ENCODE data around the gene TCAP.

The TCAP gene

DNA sequence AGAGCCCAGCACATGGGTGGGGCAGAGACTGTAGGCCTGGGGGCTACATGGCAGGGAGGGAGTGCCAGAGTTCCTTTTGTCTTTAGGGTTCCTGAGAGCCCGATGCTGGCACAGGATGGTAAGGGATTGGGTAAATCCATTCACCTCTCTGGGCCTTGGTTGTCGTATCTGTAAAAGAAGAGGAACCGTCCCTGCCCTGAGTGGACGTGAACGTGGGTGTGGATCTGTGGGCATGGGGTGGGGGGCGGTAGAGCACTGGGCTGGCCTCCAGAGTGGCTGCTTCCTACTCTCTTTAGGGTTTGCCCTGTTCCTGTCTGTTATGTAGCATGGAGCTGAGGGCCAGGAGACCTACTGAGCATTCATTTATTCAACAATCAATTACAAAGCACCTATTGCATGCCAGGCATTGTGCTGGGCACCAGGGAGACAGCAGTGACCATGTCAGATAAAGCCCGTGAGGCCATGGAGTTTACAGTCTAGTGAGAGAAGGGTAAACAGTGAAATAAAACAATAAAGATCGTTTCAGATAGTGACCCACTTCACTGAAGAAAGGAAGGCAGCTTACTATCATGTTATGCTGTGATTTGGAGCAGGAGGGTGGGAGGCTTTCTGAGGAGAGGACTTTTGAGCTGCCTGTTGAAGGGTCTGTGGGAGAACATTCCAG is 13.1 kb upstream of the TCAP start:
- DNase-seq = no peak

DNA sequence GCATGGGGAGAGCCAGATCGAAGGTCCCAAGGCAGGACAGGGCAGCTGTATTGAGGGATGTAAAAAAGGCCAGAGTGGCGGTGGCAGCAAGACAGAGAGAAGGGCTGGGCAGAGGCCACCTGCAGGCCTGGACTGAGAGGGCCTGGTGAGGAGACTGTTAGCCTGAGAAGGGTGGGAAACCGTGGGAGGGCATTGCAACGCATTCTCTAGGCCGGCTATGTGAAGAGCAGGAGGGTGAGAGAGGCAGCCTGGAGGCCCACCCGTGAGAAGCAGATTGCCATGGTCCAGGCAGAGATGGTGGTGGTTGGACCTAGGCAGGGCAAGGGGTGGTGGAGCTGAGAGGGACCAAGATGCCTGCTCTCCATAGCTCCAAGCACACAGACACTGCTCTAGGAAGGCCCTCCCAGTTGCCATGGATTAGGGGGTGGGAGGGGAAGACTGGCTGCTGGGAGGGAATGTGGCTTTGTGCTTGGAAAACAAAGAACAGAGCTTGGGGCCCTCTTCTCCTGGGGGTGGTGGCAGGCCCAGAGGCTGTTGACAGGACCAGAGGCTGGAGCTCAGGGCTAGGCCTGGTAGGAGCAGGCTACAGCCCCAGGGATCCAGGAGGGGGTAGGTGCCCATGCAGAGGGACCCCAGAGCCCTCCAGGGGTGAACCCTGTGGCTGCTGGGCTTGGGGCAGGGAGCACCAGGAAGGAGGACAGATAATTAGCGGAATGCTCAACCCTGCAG is 12.4 kb upstream of the TCAP start:
- no peak for DNase-seq

DNA sequence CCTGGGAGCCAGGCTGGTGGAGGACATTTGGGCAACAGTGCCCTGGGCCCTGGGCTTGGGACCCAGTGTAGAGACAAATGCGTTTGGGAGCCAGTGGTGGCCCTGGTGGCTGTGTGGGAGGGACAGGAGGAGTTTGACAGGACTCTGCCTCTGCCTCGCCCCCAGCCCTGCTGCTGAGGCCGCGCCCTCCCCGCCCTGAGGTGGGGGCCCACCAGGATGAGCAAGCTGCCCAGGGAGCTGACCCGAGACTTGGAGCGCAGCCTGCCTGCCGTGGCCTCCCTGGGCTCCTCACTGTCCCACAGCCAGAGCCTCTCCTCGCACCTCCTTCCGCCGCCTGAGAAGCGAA is 11.9 kb upstream of the TCAP start:
- no peak for DNase-seq

DNA sequence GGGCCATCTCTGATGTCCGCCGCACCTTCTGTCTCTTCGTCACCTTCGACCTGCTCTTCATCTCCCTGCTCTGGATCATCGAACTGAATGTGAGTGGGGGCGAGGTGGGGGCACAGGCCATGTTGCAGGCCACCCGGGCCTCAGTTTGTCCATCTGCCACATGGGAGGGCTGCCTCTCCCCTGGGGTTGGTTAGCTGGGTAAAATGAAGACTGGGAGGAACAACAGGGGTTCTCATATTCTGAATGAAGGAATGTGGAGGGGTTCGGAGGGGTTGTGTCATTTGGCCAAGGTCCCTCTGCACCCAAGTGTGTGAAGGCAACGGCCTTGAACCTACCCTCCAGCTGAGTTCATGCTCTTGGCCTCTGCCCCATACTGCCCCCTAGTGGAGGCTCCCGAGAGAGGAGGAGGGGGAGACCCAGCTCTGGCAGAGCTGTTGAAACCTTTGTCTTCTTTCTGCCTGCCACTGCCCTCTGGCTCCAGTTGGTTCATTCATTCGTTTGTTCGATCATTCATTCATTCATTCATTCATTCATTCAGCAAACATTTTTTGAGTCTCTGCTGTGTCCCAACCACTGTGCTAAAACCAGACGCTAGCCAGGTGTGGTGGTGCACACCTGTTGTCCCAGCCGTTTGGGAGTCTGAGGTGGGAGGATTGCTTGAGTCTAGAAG is 11.4 kb upstream of the TCAP start:
- peak; percentile 54 to 77 (median 67) for DNase-seq

DNA sequence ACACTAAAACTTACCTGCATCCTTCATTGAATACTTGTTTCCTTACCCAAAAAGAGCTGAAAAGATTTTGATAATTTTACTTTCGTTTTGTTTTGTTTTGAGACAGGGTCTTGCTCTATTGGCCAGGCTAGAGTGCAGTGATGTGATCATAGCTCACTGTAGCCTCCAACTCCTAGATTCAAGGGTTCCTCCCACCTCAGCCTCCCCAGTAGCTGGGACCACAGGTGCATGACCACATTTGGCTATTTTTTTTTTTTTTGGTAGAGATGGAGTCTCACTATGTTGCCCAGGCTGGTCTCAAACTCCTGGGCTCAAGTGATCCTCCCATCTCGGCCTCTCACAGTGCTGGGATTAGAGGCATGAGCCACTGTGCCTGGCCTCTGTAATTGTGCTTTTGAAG is 10.0 kb upstream of the TCAP start:
- DNase-seq = no peak

DNA sequence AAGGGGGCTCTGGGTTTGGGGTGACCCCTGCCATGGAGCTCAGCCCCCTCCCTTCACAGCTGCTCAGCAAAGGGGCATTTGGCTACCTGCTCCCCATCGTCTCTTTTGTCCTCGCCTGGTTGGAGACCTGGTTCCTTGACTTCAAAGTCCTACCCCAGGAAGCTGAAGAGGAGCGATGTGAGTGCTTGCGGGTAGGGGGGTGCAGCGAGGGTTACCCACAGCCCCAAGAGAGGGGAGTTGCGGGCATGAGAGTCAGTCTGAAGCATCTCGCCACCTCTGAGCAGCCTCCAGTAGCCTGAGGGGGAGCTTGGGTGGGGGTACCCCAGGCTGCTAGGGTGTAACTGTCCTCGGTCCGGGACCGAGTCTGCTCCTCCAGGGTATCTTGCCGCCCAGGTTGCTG is 6.8 kb upstream of the TCAP start:
- DNase-seq = no peak

DNA sequence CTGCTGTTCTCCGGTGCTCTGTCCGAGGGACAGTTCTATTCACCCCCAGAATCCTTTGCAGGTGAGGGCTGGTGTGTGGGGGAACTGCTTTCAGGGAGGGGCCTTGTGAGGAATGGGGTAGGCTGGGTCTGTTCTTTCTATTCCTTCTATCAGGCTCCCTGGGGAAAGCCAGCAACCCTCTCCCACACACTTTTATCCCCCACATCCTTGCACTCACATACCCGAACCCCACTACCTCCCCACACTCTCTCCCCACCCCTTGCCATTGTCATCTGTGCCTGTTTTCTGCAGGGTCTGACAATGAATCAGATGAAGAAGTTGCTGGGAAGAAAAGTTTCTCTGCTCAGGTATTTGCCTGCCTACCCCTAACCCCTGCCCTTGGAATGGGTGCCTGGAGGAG is 6.4 kb upstream of the TCAP start:
- DNase-seq = no peak

DNA sequence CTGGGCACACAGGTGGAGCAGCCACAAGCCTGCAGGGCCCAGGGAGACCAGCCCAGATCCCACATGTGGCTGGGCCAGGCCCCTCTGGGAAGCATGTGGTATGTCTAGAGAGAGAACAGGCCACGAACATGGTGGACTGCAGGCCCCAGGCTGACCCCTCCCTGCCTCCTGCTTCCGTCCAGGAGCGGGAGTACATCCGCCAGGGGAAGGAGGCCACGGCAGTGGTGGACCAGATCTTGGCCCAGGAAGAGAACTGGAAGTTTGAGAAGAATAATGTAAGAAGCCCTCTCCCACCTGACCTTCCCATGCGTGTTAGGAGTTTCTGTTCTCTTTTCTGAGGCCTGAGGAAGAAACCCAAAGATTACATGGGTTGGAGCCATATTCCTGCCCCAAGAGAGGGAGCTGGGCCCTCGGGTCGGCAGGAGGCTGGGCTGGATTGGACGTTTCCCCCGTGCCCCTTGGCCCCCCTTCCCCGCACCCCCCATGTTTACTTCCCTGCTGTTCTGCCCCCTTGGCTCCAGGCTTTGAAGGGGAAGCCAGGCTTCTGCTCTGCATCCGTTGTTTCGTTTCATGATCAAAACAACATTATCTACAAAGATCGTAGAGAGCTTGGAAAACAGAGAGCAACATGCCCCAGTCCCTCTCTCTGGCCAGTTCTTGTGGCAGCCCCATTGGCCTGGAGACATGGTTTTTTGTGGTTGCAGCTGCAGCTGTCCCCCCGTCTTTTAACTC is 5.7 kb upstream of the TCAP start:
- DNase-seq = no peak

DNA sequence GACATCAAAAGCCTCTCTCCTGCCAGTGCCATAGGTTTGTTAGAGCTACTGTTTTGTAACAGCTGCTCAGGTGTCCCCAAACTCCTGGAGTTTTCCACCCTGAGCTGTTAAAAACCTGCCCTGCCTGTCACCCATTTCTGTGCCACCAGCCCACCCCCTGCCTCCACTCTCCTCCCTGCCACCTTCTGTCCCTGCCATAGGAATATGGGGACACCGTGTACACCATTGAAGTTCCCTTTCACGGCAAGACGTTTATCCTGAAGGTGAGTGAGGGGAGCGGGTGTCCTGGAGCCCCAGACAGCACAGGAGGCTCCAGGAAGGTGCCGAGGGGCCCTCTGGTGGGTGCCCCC is 5.2 kb upstream of the TCAP start:
- DNase-seq = no peak

DNA sequence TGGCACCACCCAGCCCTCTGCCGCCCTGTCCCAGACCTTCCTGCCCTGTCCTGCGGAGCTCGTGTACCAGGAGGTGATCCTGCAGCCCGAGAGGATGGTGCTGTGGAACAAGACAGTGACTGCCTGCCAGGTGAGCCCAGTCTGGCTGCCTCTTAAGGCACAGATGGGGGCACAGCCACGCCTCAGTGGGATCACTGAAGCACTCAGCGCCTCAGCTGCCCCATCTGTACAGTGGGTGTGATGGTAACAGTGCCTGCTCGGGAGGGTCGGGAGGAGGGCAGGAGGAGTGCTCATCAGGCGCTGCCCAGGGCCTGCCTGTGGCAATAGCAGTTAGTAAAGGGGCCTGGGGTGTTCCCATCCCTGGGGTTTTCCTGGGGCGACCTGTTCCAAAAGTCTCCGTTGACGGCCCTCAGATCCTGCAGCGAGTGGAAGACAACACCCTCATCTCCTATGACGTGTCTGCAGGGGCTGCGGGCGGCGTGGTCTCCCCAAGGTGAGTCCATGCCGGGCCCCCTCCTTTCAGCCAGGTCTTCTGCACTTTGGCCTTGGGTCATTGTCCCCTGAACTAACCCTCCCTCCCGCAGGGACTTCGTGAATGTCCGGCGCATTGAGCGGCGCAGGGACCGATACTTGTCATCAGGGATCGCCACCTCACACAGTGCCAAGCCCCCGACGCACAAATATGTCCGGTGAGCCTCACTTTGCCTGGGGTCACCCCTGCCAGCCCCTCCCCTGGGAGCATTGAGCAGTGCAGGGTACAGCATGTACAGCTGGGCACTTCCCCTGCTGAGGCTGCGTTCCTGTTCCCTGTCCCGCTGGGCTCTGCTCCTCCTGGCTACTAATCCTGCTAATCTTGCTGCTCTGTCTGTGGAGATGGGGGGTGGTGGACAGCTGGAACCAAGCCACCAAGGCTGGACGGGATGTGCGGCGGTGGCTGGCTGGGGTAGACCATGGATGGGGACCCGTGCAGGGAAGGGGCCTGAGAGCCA is 4.5 kb upstream of the TCAP start:
- no peak for DNase-seq

DNA sequence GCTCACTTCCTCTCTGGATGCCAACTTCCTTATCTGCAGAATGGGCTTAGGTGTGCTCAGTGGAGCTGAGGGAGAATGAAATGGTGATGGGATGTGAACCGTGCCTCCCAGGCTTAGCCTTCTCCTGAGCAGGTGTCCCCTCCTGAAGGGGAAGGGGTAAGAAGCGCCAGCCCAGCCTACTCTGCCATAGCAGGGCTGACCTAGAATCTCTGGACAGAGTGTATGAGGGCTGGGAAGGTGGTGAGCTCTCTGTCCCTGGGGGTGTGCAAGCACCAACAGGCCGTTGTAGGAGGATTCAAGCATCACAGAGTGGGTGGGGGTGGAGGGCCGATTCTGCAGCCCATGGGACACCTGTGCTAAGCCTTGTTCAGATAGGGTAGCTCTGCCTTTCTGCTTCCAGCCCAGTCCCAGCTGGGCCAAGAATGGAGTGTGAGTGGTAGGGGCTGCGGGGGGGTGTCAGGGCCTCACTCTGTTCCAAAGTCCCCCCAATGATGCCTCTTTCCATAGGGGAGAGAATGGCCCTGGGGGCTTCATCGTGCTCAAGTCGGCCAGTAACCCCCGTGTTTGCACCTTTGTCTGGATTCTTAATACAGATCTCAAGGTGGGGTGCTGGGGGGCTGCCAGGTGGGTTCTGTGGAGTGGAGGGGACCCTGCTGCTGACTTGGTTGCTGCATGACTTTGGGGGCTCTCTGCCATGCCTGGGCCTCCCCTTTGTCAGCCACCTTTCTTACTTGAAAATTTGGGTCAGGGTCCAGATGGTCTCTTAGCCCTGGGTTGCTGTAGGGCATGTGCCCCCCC is 3.2 kb upstream of the TCAP start:
- DNase-seq = no peak

DNA sequence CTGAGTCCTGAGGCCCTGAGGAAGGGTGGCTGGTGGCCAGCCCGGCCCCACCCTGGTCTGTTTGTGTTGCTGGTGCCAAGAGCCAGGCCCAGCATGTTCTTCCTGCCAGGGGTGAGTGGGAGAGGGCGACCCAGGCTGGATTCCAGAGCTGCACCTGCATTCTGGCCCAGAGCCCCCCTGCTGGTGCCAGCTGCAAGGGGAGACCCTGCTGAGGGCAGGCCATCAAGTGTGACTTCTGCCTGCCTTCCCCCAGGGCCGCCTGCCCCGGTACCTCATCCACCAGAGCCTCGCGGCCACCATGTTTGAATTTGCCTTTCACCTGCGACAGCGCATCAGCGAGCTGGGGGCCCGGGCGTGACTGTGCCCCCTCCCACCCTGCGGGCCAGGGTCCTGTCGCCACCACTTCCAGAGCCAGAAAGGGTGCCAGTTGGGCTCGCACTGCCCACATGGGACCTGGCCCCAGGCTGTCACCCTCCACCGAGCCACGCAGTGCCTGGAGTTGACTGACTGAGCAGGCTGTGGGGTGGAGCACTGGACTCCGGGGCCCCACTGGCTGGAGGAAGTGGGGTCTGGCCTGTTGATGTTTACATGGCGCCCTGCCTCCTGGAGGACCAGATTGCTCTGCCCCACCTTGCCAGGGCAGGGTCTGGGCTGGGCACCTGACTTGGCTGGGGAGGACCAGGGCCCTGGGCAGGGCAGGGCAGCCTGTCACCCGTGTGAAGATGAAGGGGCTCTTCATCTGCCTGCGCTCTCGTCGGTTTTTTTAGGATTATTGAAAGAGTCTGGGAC is 2.4 kb upstream of the TCAP start:
- DNase-seq = no peak

DNA sequence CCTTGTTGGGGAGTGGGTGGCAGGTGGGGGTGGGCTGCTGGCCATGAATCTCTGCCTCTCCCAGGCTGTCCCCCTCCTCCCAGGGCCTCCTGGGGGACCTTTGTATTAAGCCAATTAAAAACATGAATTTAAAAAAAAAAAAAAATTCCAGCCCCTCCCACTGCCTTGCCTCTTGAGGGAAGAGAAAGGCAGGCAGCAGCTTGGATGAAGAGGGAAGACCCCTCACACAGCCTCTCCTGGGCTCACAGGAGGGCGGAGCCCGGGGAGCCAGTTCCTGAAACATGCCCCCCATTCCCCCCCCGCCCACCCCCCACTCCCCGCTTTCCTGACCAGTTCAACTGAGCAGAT is 1.8 kb upstream of the TCAP start:
- DNase-seq = no peak

DNA sequence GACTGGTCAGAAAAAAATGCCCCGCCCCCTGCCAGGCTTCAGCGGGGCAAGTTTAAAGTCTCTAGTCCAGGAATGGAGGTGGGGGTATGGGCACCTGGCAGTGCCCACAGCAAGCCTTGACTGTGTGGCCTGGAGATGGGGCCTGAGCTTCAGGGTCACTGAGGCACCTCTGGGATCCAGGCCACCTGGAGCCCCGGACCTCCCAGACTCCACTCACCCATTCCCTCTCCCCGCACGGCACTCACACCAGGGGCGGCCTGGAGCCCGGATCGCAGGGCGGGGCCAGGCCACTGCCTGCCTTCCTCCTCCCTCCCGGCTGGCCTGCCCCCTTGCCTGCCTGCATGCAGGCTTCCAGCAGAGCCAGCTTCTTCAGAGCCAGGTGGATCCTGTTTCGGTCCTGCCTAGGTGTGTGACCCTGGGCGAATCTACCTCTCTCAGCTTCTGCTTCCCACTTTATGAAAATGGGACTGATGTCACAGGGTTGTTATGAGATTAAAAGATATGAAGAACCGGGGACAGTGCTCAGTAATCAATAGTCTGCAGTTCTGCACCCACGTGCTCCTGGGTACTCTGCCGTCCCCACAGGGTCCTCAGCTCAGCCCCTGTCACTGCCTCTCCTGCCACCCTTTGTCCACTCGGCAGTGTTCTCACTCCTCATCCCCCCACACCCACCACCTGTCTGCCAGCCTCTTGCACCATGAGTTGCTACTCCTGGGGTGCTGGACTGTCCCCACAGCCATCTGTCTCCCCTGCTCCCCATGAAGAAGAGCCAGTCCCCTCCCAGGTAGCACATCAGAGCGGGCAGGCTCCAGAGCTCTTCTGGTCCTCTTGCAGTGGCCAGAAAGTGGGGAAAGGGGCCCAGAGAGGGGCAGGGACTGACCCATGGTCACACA is 1.2 kb upstream of the TCAP start:
- DNase-seq = no peak

DNA sequence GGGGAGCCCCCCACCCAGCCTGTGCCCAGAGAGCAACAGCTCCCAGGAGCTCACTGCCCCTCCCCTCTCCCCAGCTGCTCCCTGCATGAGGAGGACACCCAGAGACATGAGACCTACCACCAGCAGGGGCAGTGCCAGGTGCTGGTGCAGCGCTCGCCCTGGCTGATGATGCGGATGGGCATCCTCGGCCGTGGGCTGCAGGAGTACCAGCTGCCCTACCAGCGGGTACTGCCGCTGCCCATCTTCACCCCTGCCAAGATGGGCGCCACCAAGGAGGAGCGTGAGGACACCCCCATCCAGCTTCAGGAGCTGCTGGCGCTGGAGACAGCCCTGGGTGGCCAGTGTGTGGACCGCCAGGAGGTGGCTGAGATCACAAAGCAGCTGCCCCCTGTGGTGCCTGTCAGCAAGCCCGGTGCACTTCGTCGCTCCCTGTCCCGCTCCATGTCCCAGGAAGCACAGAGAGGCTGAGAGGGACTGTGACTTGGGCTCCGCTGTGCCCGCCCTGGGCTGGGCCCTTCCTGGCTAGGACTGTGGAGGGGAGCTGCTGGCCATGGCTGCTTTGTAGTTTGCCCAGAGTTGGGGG is 584 bp downstream of the TCAP start:
- peak in 1 of 5 experiments; percentile 27 for DNase-seq

DNA sequence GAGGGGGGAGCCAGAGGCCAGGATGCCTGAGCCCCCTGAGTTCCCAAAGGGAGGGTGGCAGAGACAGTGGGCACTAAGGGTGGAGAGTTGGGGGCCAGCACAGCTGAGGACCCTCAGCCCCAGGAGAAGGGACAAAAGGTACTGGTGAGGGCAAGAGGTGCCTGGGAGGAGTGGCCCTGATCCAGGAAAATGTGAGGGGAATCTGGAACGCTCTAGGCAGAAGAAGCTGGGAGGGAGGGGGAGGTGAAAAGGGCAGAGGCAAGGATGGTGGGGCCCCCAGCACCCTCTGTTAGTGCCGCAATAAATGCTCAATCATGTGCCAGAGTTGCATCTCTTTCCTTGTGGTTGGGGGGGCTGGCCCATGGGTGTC is 1.1 kb downstream of the TCAP start:
- DNase-seq = no peak

DNA sequence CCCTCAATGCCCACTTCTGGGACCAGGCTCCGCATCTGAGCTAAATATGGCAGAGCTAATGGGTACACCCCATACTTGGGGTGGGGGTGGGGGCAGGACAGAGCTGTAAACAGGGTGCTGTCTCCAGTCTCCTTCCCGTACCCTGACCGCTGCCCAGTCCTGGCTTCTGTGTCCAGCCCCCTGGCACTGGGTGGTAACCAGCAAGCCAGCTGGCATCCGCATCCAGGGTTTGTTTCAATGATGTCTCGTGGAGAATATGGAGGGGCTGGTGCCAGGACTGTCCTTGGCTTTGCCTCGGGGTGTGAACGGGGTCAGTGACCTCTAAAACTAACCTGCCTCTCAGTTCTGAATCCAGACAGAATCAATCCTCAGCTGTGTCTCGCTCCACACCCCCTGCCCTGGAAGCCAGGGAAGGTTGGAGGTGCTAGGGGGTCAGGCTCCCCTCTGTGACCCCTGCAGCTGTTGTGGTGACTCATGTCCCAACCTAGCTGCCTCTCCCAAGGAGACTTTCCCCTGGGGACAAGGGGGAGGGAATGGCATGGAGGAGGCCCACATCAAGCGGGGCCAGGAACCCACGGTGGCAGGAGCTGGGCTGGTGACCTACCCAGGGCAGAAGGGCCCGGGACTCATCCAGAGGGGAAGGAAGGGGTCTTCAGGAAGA is 1.6 kb downstream of the TCAP start:
- DNase-seq = no peak

DNA sequence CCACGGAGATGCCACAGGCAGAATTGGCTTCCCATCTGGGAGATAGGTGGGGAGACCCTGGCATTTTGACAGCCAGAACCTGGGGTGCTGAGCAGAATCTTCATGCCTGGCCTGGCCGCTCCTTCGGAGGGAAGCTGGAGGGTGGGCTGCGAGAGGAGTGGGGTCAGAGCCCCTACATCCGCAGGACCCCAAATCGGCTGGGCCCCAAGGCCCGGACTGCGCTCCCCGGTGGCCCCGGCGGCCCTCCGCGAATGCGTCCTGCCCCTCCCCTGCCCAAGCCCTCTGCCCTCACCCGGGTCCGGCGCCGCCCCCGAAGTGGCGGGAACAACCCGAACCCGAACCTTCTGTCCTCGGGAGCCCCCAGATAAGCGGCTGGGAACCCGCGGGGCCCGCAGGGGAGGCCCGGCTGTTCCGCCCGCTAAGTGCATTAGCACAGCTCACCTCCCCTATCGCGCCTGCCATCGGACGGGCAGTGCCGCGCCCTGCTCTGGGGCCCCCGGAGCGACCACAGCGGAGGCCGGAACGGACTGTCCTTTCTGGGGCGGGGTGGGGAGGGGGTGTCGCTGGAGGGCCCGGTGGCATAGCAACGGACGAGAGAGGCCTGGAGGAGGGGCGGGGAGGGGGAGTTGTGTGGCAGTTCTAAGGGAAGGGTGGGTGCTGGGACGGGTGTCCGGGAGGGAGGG is 2.3 kb downstream of the TCAP start:
- DNase-seq = no peak
